Measurements from ENCODE around the gene PLCL2.

The PLCL2 gene

DNA sequence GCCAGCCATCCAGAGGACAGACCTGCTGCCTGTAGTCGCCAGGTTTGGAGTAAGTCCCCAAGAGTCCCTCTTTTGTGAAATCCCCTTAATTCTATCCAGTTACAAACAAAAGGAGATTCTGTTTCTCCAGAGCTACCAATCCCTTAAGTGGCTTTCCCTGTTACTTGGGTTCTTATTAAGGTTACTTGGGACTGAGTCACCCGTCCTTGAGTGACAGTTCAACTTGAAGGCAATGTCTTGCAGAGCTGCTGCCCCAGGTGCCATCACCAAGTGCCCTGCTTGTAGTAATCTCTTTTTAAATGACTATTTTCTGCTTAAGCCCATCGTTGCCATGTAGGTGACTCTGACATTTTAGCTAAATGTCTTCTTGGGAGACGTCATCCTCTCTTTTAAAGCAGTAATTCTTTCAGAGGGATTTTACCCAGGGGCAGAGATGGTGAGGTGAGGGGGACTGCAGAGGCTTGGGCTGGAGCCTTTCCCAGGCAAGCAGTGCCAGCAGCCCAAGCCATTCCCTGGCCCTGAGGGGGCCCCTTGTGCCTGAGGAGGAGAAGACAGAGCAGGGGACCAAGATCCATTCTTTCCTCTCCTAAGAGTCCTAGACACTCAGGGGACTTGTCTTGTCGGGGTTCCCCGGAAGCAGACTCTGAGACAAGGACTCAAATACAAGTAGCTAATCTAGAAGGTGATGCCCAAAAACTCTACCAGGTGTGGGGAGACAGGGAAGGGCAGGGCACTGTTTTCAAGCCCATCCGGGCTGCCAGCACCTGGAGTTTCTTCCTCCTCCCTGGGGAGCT is 253.7 kb downstream of the PLCL2 start:
- CTCF ChIA-PET, result interaction anchor here (1.0 kb wide), 1 partner anchor 15 kb away, joined by 3 read pairs; no protein-coding TSS in a partner anchor
- DNase-seq (ENCODE audit: low read depth, low spot score), result no peak
- POLR2A ChIA-PET, result no interaction called here
- H3K4me3 ChIP-seq (ENCODE audit: low read depth, low read length), result no peak overlapping the region
- TF ChIP-seq, protein P1, sequence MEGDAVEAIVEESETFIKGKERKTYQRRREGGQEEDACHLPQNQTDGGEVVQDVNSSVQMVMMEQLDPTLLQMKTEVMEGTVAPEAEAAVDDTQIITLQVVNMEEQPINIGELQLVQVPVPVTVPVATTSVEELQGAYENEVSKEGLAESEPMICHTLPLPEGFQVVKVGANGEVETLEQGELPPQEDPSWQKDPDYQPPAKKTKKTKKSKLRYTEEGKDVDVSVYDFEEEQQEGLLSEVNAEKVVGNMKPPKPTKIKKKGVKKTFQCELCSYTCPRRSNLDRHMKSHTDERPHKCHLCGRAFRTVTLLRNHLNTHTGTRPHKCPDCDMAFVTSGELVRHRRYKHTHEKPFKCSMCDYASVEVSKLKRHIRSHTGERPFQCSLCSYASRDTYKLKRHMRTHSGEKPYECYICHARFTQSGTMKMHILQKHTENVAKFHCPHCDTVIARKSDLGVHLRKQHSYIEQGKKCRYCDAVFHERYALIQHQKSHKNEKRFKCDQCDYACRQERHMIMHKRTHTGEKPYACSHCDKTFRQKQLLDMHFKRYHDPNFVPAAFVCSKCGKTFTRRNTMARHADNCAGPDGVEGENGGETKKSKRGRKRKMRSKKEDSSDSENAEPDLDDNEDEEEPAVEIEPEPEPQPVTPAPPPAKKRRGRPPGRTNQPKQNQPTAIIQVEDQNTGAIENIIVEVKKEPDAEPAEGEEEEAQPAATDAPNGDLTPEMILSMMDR (IDR thresholded peaks at IDR 0.05; ENCODE audit: insufficient read depth, low read length, missing control alignments), result no peak
